Heart left ventricle (tissue), 13 donors: ENCODE data around the gene BACH2.

ENCODE experiments used
- CTCF ChIP-seq, 12 donors: fragments of 200-600 bp; sonication (generic) in 4 of 12; IDR thresholded peaks; one replicate each; pipeline versions ENCODE4 v1.5.0 to v1.8.0; 2018 to 2022; ENCODE audit warnings: antibody characterized with exemption in 12 of 12, mild to moderate bottlenecking in 5 of 12
- POLR2A ChIP-seq, 2 donors: fragments of 450-650 bp; IDR thresholded peaks; one replicate each; pipeline ENCODE4 v1.6.1; 2017; ENCODE audit warnings: antibody characterized with exemption in 2 of 2, mild to moderate bottlenecking in 2 of 2, moderate library complexity in 2 of 2
- donor health status: ischemic (EF 13 %, LVEDD 7.1; RV severe dilation, severe dysfunction).
- donor health status: DM: no; HTN: yes; CAD: no.
- donor health status: DM: no; HTN: no; CAD: no.
- donor health status: ischemic (EF 25% LVEDD 6.9; RV normal size, moderate dysfunction).
- donor health status: ischemic (EF 25% LVEDD 5.7; RV mildly dilated, moderate dysfunction).
- donor health status: ischemic (EF 35%, LVEDD 5.7; RV mildly dilated, moderate dysfunction).
- donor health status: nonischemic (EF 11% LVEDD 7.7; RV severe dilation, severe dysfunction).
- donor health status: DM: yes; HTN: yes; CAD: no.
- donor health status: PGD.
- donor health status: ischemic (EF 29% LVEDD 5.4; RV normal size, mild dysfunction).
- donor health status: nonischemic (EF 23%, LVEDD 6.1; RV moderate dilation, normal function).

GRCh38 chr6:90195094-90195829 lies 101.4 kb downstream of the BACH2 start:
- TF ChIP-seq CTCF (IDR thresholded peaks at IDR 0.05) (no peak), POLR2A (IDR thresholded peaks at IDR 0.05) (no peak)
